Islet of Langerhans (tissue), 1 donor: ENCODE measurements around the gene CTRL.
"Not testable (repeated sequence)": the region's sequence is repeated elsewhere in the genome, so short reads cannot be mapped to it uniquely, and the experiment has no call there.

Experiments
- FAIRE-seq: peaks from one replicate; lab custom pipeline; 2011; peaks lifted over from hg19 to GRCh38; lab: Jason Lieb, UNC

The CTRL gene

DNA sequence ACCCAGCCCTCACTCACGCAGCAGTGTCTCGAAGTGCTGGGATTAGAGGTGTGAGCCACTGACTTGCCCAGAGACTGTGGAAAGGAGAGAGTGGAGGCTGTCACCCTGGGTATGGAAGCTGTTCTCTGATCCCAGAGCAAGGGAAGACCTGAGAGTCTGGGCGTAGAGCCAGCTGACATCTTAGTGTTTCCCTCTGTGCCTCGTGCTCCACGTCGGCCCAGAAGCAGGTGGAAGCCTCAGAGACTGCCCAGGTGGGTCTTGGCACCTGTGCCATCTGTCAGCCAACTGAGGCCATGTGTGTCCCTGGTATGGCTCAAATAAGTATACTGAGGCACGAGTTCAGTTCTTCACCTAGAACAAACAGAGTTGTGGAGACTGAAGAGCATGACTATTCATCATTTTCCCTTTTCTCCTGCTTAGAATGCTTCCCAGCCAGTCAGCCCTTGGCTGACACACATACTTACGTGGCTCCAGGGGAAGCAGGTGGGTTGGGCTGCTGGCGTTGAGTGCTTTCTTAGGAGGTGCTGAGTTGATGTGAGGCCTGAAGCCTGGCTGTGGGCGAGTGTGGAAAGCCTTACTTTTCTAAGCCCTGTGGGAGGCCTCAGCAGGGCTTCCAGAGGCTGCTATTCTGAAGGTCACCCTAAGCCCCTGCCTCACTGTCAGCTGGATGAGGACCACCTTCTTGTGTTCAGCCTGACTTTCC is 8.1 kb downstream of the CTRL start:
- FAIRE-seq = no peak

DNA sequence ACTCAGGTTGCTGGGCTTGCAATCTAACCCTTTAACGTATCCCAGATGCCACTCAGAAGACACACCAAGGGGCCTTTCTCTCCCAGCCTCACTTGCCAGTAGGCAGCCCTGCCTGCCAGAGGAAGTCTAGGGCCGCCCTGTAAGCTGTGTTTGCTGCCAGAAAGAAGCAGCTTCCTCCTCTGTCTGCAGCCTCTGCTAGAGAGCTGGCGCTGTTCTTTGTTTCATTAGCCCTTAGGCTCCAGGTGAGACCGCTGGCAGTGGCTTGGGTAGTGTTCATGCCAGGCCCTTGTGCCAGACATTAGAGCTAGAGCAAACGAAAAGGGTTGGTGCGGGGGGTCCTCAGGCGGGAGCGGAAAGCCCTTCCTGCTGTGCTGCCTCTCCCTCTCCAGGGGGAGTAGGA is 8.9 kb downstream of the CTRL start:
- FAIRE-seq = no peak

DNA sequence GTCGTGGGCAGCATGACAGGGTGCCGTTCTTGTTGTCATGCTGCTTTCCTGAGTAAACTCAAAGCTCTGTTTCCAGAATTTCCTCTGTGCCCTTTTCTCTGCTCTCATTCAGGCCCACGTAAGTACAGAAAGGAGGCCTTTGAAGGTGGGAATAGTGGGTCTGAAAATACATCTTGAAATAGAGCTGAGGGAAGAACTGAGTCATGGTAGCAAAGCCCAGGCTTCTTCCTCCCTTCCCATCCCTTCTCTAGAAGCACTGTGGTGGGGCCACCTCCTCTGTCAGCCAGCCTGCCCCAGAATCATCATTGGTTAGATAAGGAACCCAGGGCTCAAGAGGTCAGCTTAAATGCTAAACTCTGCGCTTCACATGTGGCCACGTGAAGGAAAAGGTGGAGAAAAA is 9.4 kb downstream of the CTRL start:
- no peak for FAIRE-seq

DNA sequence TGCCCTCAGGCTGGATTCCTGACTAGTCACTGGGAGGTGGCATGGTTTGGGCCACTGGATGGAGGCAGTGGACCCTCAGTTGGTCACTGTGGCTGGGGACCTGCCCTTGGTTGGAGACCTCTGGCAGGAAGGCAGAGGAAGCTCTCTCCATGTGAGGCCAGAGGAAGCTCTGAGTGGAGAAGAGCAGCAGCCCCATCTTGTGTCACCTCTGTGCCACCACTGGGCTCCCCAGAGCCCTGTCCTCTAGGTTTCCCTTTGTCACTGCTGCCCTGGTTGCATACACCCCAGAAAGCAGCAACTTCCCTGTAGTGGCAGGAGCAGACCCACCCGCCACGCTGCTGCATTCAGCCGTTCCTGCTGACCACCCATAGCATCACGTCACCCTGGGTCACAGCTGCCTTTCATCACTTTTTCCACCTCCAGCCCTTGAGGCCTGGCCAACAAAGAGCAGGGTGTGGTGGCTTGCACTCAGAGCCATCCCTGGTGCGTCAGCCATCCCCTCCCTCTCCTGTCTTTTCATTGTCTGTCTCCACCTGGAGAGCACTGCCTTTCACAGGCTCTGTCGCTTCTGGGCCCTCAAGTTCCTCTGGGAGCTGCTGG is 11.9 kb downstream of the CTRL start:
- no peak for FAIRE-seq

DNA sequence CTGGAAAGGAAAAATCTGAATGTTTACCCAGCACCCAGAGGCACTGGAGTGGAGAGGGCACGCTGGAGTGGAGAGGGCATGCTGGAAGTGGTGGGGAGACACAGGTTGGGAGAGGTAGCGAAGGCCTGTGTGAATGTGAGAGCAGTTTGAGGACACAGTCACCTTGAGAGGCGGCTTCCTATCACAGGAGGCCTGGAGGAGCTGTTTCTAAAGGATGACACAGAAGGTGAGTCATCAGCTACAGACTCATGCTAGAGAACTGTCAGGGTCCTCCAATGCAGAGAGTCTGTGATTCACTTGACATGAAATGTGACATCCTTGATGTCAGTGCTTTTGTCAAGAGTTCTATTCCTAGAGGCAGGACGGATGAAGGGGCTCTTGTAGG is 13.8 kb downstream of the CTRL start:
- peak; percentile 60 for FAIRE-seq

DNA sequence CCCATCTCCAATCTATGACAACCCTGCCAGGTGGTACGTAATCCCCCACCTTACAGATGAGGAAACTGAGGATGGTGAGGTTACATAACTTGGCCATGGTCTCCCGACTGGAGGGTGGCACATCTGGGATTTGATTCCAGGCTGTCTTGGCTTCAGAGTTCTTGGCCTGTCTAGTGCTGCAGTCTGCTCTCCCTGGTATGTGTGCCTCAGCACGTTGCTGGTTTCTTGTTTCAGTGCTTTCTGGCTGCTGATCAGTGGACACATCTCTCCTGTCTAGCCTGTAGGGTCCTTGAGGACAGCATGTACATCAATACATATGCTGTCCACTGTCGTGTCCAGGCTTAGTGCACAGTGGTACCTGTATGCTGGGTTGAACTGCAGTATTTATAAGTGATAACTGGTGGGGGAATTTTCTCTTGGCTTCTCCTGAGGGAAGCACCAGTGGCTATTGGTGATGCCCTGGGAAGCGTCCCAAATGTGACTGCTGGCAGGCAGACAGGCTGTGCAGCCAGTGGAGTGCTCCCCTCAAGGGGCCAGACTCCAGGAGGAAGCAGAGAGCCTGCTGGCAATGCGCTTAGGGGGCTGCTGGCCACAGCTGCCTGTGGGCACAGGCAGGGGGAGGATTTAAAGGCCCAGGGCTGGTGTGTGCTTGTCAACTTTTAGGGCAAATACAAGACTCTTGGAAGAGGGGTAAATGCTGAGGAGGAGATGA is 14.4 kb downstream of the CTRL start:
- FAIRE-seq = no peak

DNA sequence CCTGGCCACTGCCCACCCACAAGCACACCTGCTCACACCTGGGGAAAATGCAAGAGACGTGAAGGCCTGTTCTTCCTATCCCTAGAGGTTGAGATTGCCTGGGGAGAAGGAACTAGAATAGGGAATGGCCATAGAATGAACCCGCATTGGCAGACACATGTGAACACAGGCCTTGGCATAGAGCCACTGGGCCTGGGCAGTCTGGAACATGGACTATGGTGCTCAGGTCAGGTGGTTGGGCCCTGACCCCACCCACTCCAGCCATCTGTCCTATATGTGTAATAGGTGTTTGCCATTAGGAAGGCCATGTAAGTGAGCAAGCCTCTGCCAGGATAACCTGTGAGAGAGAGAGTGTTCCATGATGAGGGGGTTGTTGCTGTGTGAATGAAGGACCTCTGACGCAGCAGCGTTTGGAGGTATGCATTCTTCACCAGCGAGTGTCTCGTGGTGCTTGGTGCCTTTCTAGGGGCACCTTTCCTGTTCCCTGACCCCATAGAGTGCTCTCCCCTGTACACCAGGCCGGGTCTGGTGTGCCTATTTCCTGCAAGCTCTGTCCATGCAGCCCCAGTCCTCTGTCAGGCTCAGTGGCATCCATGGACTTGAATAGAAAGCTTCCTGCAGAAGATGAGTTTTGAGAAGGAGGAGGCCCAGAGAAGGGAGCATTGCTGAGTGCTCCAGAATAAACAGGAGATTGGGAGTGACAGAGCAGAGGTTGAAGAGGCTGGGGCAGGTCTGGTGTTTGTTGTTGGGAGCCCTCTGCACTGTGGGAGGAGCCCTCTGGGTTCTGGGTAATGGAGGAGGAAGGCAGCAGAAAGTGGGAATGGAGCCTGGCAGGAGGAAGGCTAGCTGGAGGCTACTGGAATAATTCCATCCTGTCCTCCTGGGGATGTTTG is 15.6 kb downstream of the CTRL start:
- FAIRE-seq = no peak

DNA sequence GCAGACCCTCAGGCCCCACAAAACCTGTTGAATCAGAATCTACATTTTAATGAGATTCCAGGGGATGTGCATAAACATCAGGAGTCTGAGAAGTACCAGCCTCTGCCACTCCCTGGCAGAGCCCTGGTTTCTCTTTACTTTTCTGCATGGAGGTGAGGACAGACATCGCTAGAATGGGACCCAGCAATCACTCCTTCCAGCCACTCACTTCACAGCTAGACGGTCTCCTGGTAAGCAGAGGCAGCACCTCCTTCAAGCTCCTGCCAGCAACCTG is 16.2 kb downstream of the CTRL start:
- not testable (repeated sequence) for FAIRE-seq

DNA sequence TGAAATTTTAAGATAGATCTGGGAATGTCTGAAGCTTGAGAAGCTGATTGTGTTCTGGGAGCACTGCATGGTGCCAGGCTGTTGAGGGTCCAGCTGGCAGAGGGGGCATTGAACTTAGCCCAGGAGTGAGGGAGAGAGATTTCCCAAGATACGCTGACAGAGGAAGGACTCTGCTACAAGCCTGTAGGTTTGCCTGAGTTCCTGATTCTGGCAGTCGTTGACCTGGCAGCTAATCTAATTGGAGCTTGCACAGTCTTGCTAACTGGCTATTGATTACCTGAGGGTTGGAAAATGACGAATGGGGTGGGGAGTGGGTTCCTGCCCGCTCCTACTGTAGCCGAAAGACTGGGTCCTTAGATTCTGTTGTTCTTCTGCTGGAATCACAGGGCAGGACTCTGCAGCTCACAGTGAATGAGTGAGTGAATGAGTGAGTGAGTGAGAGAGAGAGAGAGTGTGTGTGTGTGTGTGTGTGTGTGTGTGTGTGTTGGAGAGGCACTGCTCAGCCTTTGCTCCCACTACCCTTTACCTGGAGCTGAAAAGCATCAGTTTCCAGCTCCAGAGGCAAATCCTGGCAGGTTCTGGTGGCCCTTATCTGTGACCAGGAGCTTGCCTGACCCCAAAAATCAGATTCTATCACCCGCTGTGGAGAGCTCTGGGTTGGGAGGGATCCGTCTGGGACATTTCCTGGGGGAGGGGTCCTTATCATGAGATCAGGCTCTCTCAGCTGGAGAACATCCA is 16.7 kb downstream of the CTRL start:
- FAIRE-seq = no peak

DNA sequence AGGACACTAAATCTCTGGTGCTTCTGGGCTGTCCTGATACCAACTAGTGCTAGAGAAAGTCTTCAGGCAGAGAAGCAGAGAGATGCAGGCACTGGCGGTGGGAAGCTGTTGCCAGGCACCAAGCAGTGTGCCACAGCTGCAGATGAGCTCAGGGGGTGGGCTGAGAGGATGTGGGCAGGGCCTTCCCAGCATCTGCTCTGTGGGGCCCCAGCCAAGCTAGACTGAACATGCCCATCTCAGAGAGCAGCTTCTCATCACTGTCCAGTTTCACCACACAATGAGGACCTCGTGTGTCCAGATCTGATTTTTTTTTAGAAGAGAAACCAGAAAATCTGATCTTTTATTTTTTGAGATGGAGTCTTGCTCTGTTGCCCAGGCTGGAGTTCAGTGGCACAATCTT is 21.5 kb downstream of the CTRL start:
- no peak for FAIRE-seq

DNA sequence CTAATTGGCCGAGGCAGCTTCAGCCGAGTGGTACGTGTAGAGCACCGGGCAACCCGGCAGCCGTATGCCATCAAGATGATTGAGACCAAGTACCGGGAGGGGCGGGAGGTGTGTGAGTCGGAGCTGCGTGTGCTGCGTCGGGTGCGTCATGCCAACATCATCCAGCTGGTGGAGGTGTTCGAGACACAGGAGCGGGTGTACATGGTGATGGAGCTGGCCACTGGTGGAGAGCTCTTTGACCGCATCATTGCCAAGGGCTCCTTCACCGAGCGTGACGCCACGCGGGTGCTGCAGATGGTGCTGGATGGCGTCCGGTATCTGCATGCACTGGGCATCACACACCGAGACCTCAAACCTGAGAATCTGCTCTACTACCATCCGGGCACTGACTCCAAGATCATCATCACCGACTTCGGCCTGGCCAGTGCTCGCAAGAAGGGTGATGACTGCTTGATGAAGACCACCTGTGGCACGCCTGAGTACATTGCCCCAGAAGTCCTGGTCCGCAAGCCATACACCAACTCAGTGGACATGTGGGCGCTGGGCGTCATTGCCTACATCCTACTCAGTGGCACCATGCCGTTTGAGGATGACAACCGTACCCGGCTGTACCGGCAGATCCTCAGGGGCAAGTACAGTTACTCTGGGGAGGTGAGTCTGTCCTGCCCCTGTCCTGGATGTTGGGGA is 22.5 kb downstream of the CTRL start:
- FAIRE-seq = no peak

DNA sequence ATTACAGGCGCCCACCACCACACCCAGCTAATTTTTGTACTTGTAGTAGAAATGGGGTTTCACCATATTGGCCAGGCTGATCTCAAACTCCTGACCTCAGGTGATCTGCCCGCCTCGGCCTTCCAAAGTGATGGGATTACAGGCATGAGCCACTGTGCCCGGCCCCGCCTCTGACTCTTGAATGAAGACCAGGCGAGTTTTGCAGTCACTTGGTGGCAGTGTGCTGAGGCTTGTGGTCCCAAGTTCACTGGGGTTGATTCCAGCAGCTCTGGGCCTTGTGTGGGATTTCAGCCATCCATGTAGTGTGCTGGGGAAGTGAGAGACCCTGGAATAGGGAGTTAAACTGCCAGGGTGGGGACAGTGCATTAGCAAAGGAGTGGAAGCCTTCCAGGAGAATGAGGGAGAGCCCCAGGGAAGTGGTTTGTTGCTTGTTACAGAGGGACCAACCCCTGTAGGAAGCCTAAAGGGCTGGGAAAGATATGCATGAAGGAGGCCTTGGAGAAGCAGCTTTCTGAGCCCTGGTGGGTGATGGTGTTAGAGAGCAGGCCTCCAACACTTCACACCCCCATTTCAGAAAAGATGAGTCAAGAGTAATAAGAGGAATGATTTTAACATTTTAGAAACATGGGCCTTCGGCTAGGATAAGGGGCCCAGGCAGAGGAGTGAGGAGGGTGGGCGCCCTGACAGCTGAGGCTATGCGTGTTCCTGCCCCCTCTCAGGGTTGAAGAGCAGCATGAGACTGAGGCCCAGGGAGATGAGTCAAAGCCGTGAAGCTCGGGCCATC is 24.1 kb downstream of the CTRL start:
- FAIRE-seq = no peak

DNA sequence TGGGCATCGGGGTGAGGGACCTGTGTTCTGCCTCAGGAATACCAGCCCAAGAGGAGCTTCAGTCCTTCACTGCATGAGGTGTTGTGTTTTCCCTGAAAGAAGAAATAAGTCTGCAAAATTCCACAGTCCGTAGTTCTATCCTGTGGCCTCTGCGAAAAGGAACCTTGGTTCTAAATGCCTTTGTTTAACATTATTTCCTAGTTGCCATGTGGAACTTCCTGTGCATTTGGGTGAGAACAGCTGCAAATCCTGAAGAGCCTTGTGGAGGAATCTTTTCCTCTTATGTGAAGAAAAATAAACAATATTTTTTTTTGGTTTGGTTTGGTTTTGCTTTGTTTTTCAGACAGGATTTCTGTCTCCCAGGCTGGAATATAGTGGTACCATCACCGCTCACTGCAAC is 28.8 kb downstream of the CTRL start:
- no peak for FAIRE-seq

DNA sequence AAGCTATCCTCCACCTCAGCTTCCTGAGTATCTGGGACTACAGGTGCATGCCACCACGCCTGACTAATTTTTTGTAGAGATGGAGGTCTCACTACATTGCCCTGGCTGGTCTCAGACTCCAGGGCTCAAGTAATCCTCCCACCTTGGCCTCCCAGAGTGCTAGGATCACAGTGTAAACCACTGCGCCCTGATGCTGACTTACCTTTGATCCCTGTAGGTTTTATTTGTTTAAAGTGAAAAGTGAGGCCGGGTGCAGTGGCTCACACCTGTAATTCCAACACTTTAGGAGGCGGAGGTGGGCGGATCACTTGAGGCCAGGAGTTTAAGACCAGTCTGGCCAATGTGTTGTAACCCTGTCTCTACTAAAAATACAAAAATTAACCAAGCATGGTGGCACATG is 29.9 kb downstream of the CTRL start:
- no peak for FAIRE-seq

DNA sequence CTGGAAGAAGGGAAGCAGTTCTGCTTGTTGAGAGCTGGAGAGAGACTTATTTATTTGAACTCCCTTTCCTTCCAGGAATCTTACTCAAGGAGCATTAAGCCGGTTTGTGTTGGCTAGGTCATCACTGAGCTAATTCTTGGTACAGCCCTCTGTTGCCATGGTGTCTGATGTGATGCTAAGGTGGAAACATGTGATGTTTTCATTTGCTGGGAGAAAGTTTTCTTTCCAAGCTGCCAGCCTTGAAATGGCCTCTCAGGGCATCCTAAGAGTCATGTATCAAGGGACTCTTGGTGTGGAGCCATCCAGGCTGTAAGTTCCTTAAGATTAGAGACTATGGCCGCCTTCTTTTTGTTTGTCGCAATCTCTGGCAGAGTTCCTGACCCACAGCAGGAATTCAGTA is 34.4 kb downstream of the CTRL start:
- FAIRE-seq = no peak

DNA sequence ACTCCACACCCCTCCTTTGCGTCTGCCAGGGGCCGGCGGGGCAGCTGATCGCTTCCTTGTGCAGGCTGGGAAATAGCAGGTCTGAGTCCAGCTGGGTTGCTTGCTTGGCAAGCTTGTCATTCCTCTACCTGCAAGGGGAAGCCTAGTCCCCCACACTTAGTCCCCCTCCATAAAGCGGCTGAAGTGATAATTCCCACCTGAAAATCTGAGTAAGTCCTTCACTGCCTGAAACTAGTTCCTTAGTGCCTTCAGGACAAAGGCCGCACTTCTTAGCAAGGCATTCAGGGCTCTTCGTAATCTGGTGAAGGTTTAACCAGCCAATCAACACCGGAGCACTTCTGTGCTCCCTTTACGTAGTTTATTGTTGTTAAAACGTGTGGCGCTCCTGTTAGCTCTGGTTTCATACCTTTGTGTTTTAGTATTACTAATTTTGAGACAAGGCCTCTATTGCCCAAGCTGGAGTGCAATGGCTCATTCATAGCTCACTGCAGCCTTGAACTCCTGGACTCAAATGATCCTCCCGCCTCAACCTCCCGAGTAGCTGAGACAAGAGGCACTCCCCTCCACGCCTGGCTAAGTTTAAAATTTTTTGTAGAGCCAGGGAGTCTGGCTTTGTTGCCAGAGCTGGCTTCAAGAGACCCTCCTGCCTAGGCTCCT is 37.8 kb downstream of the CTRL start:
- no peak for FAIRE-seq

DNA sequence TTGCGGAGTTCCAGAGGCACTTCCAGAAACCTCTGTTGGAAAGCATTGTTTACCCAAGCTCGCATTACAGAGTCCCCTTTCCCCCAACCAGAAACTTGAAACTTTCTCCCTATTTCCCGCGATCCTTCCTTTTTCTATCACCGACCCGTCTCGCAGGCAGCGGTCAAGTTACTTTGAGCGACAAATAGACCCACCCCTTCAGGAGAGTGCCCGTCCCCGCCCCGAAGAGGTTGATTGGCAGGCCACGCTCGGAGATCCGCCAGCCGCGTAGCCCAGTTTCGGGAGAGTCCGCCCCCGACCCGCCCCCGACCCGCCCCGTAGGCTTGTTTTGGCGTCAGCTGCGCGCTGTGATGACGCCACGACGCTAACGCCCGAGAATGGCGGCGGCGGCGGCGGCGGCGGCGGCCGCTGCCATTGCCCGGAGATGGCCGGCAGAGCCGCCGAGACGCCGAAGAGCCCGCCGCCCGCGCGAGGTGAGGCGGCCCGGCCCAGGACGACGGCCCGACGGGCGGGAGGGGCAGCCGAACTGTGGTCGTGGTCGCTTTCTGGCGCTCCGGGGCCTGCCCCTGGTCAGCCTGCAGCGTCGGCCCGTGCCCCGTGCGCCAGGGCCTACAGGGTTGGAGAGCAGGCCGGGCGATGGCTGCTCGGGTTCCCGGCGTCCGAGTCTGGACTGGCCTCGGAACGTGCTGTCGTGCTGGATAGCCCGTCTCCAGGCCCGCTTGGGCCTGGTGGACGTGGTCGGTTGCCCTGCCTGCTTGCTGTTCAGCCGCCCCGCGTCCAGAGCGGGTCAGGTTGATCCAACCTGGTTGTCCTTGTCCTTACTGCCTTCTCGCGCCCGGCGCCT is 38.5 kb downstream of the CTRL start, which contains the start of gene PSKH1:
Gene PSKH1 (plus strand): TSS at position 356 of the 844 bp plus-strand sequence. CDS start 15,496 bp downstream, outside the sequence.
- no peak for FAIRE-seq

DNA sequence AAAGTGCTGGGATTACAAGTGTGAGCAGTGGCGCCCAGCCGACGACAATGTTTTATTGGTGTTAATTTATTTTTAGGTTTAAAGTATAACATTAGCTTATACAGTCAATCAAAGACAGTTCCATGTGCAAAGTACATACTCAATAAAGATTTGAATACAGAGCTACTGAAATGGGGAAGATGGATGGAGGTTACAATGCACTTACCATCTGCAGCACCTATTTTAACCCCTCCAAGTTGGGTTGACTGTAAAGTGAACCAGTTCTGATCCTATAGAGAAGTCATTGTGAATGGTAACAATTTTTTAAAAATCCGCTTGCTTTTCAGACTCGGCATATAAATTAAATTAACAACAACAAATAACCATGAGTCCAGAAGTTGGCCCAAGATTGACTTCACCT is 39.3 kb downstream of the CTRL start:
- FAIRE-seq = no peak

DNA sequence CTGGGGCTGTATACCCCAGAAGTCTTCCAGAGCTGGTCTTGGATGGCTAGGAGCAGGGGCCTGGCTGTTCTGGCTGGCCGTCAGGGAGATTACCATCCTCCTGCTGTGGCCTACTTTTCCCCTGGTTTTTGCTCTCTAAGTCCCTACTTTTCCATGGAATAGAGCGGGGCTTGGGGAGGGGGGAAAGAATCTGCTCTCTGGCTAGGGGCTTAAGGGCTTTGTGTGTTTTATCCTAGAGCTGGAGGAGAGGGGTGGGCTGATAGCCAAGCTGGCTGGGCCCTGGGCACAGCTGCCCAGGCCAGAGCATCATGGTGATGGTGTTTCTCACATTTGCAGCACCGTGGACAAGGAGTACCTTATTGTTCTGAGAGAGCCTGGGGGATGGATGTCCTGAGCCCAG is 43.3 kb downstream of the CTRL start:
- FAIRE-seq = no peak
